GM10248 (cell line): Measurements from ENCODE around the gene SCP2.
"Not testable (repeated sequence)": the region's sequence is repeated elsewhere in the genome, so short reads cannot be mapped to it uniquely, and the experiment has no call there.

Experiments used
- CTCF ChIA-PET: fragments of 300-600 bp; sonication (Branson Sonifier 250); formaldehyde crosslinking; extraction: SDS; loops from one replicate; lab custom pipeline; 2021; ENCODE audit warnings: antibody characterized with exemption; lab: Yijun Ruan, JAX
- POLR2A ChIA-PET: fragments of 350-650 bp; sonication (Branson Sonifier 250); formaldehyde crosslinking; extraction: SDS; loops from one replicate; lab custom pipeline; 2020; ENCODE audit warnings: antibody characterized with exemption; lab: Yijun Ruan, JAX
- DNase-seq: peaks from one replicate; pipeline ENCODE4 v3.0.0; 2012; ENCODE audit errors: extremely low spot score
- CTCF ChIP-seq: IDR thresholded peaks from 2 replicates; pipeline ENCODE4 v1.5.1; 2012; ENCODE audit warnings: mild to moderate bottlenecking, low read depth; ENCODE audit errors: extremely low read depth, missing control alignments, control extremely low read depth

SCP2 gene

GRCh38 chr1:52952112-52952511 lies 25.0 kb downstream of the SCP2 start:
- ChIA-PET POLR2A (no interaction called here), CTCF (no interaction called here)
- no peak for DNase-seq
- TF ChIP-seq CTCF = no peak

GRCh38 chr1:52955129-52955970 lies 28.3 kb downstream of the SCP2 start:
- CTCF ChIA-PET = interaction anchor here (1.5 kb wide), 1 partner anchor 8 kb away, joined by 4 read pairs; no protein-coding TSS in a partner anchor
- POLR2A ChIA-PET = no interaction called here
- no peak for TF ChIP-seq CTCF
- DNase-seq = no peak

- ChIA-PET CTCF (interaction anchor here (1.0 to 1.6 kb wide), 3 partner anchors 13 to 42 kb away, joined by 3 to 7 read pairs (median 4); partner anchors contain the start of gene ECHDC2), POLR2A (no interaction called here)
- no peak for TF ChIP-seq CTCF
- DNase-seq = no peak
Observed at GRCh38 chr1:52963101-52963500, 36.0 kb downstream of the SCP2 start.

- no peak for DNase-seq
- CTCF ChIA-PET = no interaction called here
- POLR2A ChIA-PET = no interaction called here
- no peak for TF ChIP-seq CTCF
Observed at GRCh38 chr1:52967666-52968065, 40.6 kb downstream of the SCP2 start.

GRCh38 chr1:52969234-52969633 lies 42.2 kb downstream of the SCP2 start:
- DNase-seq, POLR2A ChIA-PET, CTCF ChIA-PET: not testable (repeated sequence)

- peak; percentile 21 for TF ChIP-seq CTCF
- ChIA-PET CTCF (no interaction called here), POLR2A (no interaction called here)
- DNase-seq = no peak
Observed at GRCh38 chr1:52970149-52970548, 43.1 kb downstream of the SCP2 start.

GRCh38 chr1:52973841-52974240 lies 46.8 kb downstream of the SCP2 start:
- POLR2A ChIA-PET = no interaction called here
- no peak for TF ChIP-seq CTCF
- DNase-seq = no peak
- CTCF ChIA-PET = interaction anchor here (1.0 kb wide), 1 partner anchor 12 kb away, joined by 3 read pairs; no protein-coding TSS in a partner anchor
